Stimulated activated CD4-positive, alpha-beta T cell treated with anti-CD3 and anti-CD28 coated beads, Interleukin-1b, Interleukin-23, amount 100 ng/mL, for 48 hours (primary cell): Measurements from ENCODE around the gene UGT1A7.
"Not testable (repeated sequence)": the region's sequence is repeated elsewhere in the genome, so short reads cannot be mapped to it uniquely, and the experiment has no call there.

ENCODE experiments used
- DNase-seq: peaks from one replicate; pipeline ENCODE4 v3.0.0-alpha.2; 2020

UGT1A7 gene

DNA sequence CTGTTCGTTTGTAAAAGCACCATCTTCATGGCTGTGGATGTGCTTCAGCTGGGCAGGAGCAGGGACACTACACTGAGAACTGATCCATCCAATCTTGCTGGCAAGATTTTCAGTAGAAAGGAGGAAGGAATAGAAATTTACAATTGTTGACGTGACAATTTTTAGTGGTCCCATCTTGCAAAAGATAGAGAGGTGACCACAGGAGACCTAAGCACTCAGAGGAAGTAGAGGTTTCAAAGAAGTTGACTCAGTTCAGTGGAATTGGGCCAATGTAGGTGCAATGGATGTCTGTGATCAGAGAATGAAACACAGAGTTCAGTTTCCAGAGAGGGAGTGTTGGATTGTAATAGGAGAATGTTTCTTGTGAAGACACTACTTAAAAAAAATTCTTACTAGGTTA lies 32.4 kb downstream of the UGT1A7 start:
- no peak for DNase-seq

- DNase-seq: no peak
Measured at GRCh38 chr2:233718552-233718951, 36.9 kb downstream of the UGT1A7 start, which contains the start of gene UGT1A4. Gene UGT1A4 (plus strand): TSS chr2:233718736. CDS start chr2:233718821, 85 bp downstream.

GRCh38 chr2:233728723-233729301 lies 47.1 kb downstream of the UGT1A7 start, which contains the start of gene UGT1A3:
Gene UGT1A3 (plus strand): TSS chr2:233729042. CDS start chr2:233729127, 85 bp downstream.
- no peak for DNase-seq

GRCh38 chr2:233736868-233737653 lies 55.4 kb downstream of the UGT1A7 start:
- DNase-seq: not testable (repeated sequence)

DNA sequence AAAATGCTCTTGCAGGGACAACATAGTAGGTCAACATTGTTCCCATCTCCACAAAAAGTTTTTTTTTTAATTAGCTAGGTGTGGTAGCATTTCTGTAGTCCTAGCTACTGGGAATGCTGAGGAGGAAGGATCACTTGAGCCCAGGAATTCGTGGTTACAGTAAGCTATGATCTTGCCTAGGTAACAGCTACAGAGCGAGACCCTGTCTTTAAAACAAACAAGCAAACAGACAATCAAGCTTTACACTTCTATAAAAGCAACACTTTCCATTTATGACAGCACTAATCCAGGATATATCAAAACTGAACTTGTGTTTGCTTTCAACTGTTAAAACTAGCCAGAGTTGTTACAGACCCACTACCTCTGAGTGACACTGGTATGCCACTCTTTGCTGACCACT lies 59.2 kb downstream of the UGT1A7 start:
- DNase-seq: no peak

- DNase-seq: no peak
Measured at GRCh38 chr2:233743464-233744259, 62.0 kb downstream of the UGT1A7 start.

DNA sequence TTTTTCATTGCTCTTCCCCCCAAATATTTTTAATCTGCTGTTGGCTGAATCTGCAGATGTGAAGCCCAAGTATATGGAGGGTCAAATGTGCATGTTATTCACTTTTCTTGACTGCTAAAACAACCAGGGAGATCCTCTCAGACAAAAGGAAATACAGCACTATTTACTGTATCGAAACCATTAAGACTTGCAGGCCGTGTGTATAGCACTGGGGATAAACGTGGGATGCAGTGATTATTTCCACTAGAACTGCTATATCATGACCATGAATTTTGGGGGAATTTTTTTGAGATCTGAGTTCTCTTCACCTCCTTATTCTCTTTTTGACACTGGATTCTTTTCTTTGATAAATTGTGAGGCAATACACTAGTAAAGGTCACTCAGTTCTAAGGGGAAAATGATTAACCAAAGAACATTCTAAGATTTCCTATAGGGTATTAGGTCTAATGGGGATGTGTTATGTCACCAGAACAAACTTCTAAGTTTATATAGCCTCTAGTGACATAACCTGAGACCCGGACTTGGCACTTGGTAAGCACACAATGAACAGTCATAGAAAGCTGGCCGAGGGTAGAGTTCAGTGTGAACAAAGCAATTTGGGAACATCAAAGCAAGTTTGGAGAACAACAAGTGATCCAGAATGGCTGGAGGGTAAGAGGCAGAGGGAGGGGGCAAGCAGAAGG lies 63.5 kb downstream of the UGT1A7 start:
- DNase-seq: no peak

- DNase-seq: not testable (repeated sequence)
Measured at GRCh38 chr2:233745838-233746237, 64.1 kb downstream of the UGT1A7 start.

DNA sequence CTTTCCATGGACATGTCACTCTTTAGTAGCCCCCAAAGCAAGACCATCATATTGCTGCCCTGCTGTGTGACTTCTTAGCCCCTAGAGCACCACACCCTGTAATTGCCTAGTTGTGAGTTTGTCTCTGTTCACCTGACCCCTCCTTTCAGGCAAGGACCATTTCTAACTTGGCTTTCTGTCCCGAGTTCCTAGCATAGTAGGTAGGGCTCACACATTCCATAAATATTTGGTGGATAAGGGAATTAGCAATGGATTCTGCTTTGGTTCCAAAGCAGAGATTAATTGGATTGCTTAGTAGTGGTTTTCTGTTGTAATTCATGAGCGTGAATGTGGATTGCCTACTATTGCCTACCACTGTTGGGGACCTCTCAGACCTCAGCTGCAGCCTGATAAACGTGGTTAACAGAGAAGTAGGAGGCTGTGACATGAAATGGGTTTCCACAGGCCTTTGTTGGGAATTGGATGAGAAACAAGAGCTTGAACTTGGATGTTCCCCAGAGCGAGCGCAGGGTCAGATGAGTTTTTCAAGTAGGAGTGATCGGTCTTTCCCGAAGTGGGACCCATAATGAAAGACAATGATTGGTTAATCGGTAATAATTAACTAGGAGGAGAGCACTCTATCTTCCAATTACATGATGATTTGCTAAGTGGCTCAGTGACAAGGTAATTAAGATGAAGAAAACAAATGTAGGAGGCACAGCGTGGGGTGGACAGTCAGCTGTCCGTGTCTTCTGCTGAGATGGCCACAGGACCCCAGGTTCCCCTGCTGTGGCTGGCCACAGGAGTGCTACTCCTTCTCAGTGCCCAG lies 65.0 kb downstream of the UGT1A7 start:
- DNase-seq: no peak

GRCh38 chr2:233747283-233747544 lies 65.5 kb downstream of the UGT1A7 start:
- no peak for DNase-seq

DNA sequence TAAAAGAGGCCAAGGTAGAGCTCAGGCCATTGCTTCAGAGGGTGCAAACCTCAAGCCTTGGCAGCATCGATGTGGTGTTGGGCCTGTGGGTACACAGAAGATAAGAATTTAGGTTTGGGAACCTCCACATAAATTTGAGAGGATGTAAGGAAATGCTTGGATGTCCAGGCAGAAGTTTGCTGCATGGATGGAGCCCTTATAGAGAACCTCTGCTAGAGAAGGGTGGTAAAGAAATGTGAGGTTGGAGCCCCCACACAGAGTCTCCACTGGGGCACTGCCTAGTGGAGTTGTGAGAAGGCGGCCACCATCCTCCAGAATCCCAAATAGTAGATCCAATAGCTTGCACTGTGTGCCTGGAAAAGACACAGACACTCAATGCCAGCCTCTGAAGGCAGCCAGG lies 69.0 kb downstream of the UGT1A7 start:
- DNase-seq: not testable (repeated sequence)

- DNase-seq: not testable (repeated sequence)
Measured at GRCh38 chr2:233751212-233752009, 69.7 kb downstream of the UGT1A7 start.

DNA sequence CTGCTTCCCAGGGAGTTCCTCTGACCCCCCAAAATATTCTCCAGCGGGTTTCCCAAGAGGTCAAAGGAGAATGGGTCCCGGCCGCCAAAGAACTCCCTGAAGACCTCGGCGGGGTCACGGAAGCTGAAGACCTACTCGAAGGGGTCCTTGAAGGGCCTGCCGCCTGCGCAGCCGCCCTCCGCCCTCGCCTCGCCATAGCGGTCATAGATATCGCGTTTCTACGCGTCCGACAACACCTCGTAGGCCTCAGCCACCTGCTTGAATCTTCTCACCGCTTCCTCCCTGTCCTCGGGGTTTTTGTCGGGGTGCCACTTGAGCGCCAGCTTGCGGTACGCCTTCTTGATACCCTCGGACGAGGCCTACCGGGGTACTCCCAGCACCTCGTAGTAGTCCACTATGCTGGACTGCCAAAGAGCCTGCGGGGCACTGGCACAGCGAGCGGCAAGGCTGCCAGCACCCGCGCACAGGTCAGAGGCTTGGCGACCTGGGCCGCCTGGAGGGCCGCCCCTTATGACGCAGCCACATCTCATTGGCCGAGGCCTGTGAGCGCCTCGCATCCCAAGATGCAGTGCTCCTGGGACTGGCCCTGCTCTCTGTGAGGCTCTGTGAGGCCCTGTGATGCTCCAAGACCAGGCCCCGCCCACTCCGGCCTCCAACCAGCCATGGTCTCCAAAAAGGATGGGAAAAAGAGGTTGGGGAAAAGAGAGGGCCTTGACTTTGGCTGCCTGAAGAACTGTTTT lies 73.3 kb downstream of the UGT1A7 start:
- no peak for DNase-seq

DNA sequence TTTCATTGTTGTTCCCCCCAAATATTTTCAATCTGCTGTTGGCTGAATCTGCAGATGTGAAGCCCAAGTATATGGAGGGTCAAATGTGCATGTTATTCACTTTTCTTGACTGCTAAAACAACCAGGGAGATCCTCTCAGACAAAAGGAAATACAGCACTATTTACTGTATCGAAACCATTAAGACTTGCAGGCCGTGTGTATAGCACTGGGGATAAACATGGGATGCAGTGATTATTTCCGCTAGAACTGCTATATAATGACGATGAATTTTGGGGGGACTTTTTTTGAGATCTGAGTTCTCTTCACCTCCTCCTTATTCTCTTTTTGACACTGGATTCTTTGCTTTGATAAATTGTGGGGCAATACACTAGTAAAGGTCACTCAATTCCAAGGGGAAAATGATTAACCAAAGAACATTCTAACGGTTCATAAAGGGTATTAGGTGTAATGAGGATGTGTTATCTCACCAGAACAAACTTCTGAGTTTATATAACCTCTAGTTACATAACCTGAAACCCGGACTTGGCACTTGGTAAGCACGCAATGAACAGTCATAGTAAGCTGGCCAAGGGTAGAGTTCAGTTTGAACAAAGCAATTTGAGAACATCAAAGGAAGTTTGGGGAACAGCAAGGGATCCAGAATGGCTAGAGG lies 74.9 kb downstream of the UGT1A7 start:
- no peak for DNase-seq

GRCh38 chr2:233758141-233758540 lies 76.4 kb downstream of the UGT1A7 start:
- no peak for DNase-seq

- DNase-seq: no peak
Measured at GRCh38 chr2:233758849-233759248, 77.1 kb downstream of the UGT1A7 start.

DNA sequence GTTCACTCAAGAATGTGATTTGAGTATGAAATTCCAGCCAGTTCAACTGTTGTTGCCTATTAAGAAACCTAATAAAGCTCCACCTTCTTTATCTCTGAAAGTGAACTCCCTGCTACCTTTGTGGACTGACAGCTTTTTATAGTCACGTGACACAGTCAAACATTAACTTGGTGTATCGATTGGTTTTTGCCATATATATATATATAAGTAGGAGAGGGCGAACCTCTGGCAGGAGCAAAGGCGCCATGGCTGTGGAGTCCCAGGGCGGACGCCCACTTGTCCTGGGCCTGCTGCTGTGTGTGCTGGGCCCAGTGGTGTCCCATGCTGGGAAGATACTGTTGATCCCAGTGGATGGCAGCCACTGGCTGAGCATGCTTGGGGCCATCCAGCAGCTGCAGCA lies 78.3 kb downstream of the UGT1A7 start, which contains the start of gene UGT1A1:
Gene UGT1A1, plus strand, starts transcription at position 228 of the 400 bp plus-strand sequence. Its CDS starts 18 bp downstream, at position 246.
- no peak for DNase-seq

GRCh38 chr2:233761040-233761769 lies 79.5 kb downstream of the UGT1A7 start:
- DNase-seq: no peak

- DNase-seq: no peak
Measured at GRCh38 chr2:233764264-233764663, 82.6 kb downstream of the UGT1A7 start.
